ENCODE data around the gene SLC38A8.

Gene SLC38A8

GRCh38 chr16:84068041-84068440, 25.4 kb upstream of the SLC38A8 start:
- no peak for DNase-seq

- no peak for DNase-seq
These were observed 25.0 kb upstream of the SLC38A8 start for GRCh38 chr16:84067640-84068039.

- DNase-seq = peak; percentile 21
These were observed 23.0 kb upstream of the SLC38A8 start for GRCh38 chr16:84065536-84066132.

GRCh38 chr16:84063980-84064379, 21.4 kb upstream of the SLC38A8 start:
- DNase-seq = no peak

- peak; percentile 34 for DNase-seq
These were observed 20.4 kb upstream of the SLC38A8 start for GRCh38 chr16:84062734-84063640.

GRCh38 chr16:84061236-84061819, 18.7 kb upstream of the SLC38A8 start:
- DNase-seq = no peak

GRCh38 chr16:84059946-84060901, 17.6 kb upstream of the SLC38A8 start:
- DNase-seq = no peak

- DNase-seq = no peak
These were observed 16.5 kb upstream of the SLC38A8 start for GRCh38 chr16:84059111-84059510.

GRCh38 chr16:84058664-84059063, 16.1 kb upstream of the SLC38A8 start:
- no peak for DNase-seq

- no peak for DNase-seq
These were observed 15.6 kb upstream of the SLC38A8 start for GRCh38 chr16:84058211-84058610.

GRCh38 chr16:84056933-84057332, 14.3 kb upstream of the SLC38A8 start:
- DNase-seq = no peak

- no peak for DNase-seq
These were observed 13.4 kb upstream of the SLC38A8 start for GRCh38 chr16:84055801-84056634.

GRCh38 chr16:84055366-84055765, 12.8 kb upstream of the SLC38A8 start:
- DNase-seq = no peak

- DNase-seq = no peak
These were observed 12.3 kb upstream of the SLC38A8 start for GRCh38 chr16:84054916-84055315.

GRCh38 chr16:84054271-84054670, 11.7 kb upstream of the SLC38A8 start:
- no peak for DNase-seq

GRCh38 chr16:84053237-84053636, 10.6 kb upstream of the SLC38A8 start:
- DNase-seq = no peak

- DNase-seq = no peak
These were observed 9.6 kb upstream of the SLC38A8 start for GRCh38 chr16:84052071-84052622.

GRCh38 chr16:84050316-84050715, 7.7 kb upstream of the SLC38A8 start:
- DNase-seq = no peak

- DNase-seq = no peak
These were observed 6.9 kb upstream of the SLC38A8 start for GRCh38 chr16:84049403-84050060.

- no peak for DNase-seq
These were observed 6.3 kb upstream of the SLC38A8 start for GRCh38 chr16:84048871-84049270.

GRCh38 chr16:84048270-84048669, 5.7 kb upstream of the SLC38A8 start:
- DNase-seq = peak; percentile 8
